ENCODE data around the gene ANAPC4.

- TF ChIP-seq POLR2AphosphoS5 (IDR thresholded peaks at IDR 0.05; ENCODE audit: low read depth, low read length) (no peak), POLR2A (IDR thresholded peaks at IDR 0.05; ENCODE audit: low read depth, low read length) (no peak)
These were observed 80.1 kb downstream of the ANAPC4 start for GRCh38 chr4:25457053-25457715.
